Gastroesophageal sphincter (tissue), 4 donors: ENCODE data around the gene ZBED6. TPM values are rescaled to one million over a fixed set of nuclear protein-coding genes. Genes with fewer than 3 reads are reported as not detected.

ENCODE experiments used
- small RNA-seq, 4 donors: library from RNA; depleted of rRNA; stranded (forward); fragments of <200 nt; gene quantifications; one replicate each; pipeline ENCODE3, GENCODE V24; 2016
- total RNA-seq, 4 donors: library from RNA; depleted of rRNA; stranded (reverse); fragments of >200 nt; gene quantifications; one replicate each; pipeline ENCODE4 v1.1.0, GENCODE V29; 2016

The ZBED6 gene
- total RNA-seq, 4 donors from 2014 or later, result 11.6 to 19.9 (median 18.7) TPM

Small RNA genes lying within 50 kb of the gene (small RNA-seq; reads per million reads assigned to genes)
- gene ZC3H11A, result 0 to 0.51 (median 0.13) reads per million in 4 donors

Other genes starting within 250 kb of the ZBED6 start
- gene ATP2B4, start 168.8 kb upstream of the ZBED6 start, total RNA-seq, result 100 to 1,000 TPM; 211 to 454 (median 257) TPM
- gene LAX1, start 30.4 kb upstream of the ZBED6 start, total RNA-seq, result 1 to 10 TPM in 3 of 4 donors, under 1 TPM in 1; 0.66 to 3.1 (median 1.6) TPM
- gene ZC3H11A, start within 50 bp of the ZBED6 start, total RNA-seq, result 100 to 1,000 TPM in 1 of 4 donors, 10 to 100 TPM in 3; 84.5 to 116 (median 91.1) TPM
- 10 to 100 TPM; 18.9 to 46.7 (median 28.5) TPM for gene SNRPE, start 66.0 kb downstream of the ZBED6 start, total RNA-seq